Measurements from ENCODE around the gene CFDP1. TPM values are rescaled to one million over a fixed set of nuclear protein-coding genes. Genes with fewer than 3 reads are reported as not detected.

Gene CFDP1
- total and polyA plus RNA-seq, 2 of the 13 experiments (the other 11 are each of a cell fraction or from before 2014, with no cell fraction given): 78.6 to 153 TPM

- TF ChIP-seq TFAP4 (IDR thresholded peaks at IDR 0.05; ENCODE audit: borderline replicate concordance, low read depth) (peak; percentile 76; the same call in 1 of the 2 replicates), ZNF3 (CRISPR knock-in tag; IDR thresholded peaks at IDR 0.05) (no peak), ZEB1 (IDR thresholded peaks at IDR 0.05; ENCODE audit: insufficient replicate concordance, low read depth) (peak; percentile 75), ADNP (CRISPR knock-in tag; IDR thresholded peaks at IDR 0.05) (no peak), ZNF768 (CRISPR knock-in tag; IDR thresholded peaks at IDR 0.05) (no peak), DZIP1 (CRISPR knock-in tag; IDR thresholded peaks at IDR 0.05) (peak; percentile 81; the same call in 1 of the 2 replicates), XRCC5 (optimal IDR thresholded peaks at IDR 0.05; ENCODE audit: low read length) (peak; percentile 81), ZBTB7B (CRISPR knock-in tag; IDR thresholded peaks at IDR 0.05) (peak; percentile 37; the same call in 1 of the 2 replicates), FOSL1 (CRISPR knock-in tag; IDR thresholded peaks at IDR 0.05; ENCODE audit: borderline replicate concordance) (peak; percentile 65; the same call in 1 of the 2 replicates), HNF4A (CRISPR knock-in tag; IDR thresholded peaks at IDR 0.05) (peak; percentile 50; the same call in 1 of the 2 replicates), IRF2 (CRISPR knock-in tag; IDR thresholded peaks at IDR 0.05) (no peak), ZZZ3 (CRISPR knock-in tag; IDR thresholded peaks at IDR 0.05; ENCODE audit: borderline replicate concordance) (no peak), HNRNPLL (IDR thresholded peaks at IDR 0.05; ENCODE audit: low read depth, low read length, poor library complexity, severe bottlenecking) (peak; percentile 31), NFKBIZ (CRISPR knock-in tag; IDR thresholded peaks at IDR 0.05) (no peak), IKZF4 (CRISPR knock-in tag; IDR thresholded peaks at IDR 0.05; ENCODE audit: borderline replicate concordance, low read depth, not compliant biosample characterization) (no peak), JUND (CRISPR knock-in tag; IDR thresholded peaks at IDR 0.05) (peak; percentile 82; the same call in 1 of the 2 replicates)
Observed at GRCh38 chr16:75267631-75268264, 165.6 kb downstream of the CFDP1 start (continued).

All from HepG2 (cell line).